Kidney (tissue), 14 donors: ENCODE measurements around the gene PPFIA1. TPM values are rescaled to one million over a fixed set of nuclear protein-coding genes. Genes with fewer than 3 reads are reported as not detected.

Experiments
- DNase-seq, 5 donors: peaks; one replicate each; pipeline ENCODE4 v3.0.0-alpha.2; 2013 to 2020
- FAIRE-seq: peaks from 2 replicates; lab custom pipeline; 2012; peaks lifted over from hg19 to GRCh38; lab: Jason Lieb, UNC
- H3K27ac ChIP-seq, 2 donors: one replicate each; pipeline ENCODE4 v1.7.0; 2013; ENCODE audit warnings: low read depth in 2 of 2, low read length in 2 of 2, inconsistent platforms in 1 of 2
- H3K27me3 ChIP-seq: one replicate; pipeline ENCODE4 v1.7.1; 2013; ENCODE audit warnings: low read length, inconsistent platforms; ENCODE audit not compliant: control insufficient read depth, insufficient read depth
- H3K36me3 ChIP-seq, 3 donors: one replicate each; pipeline versions ENCODE4 v1.7.0 to v1.7.1; 2013; ENCODE audit warnings: low read length in 3 of 3, control low read depth in 1 of 3, inconsistent platforms in 1 of 3; ENCODE audit not compliant: insufficient read depth in 3 of 3, control insufficient read depth in 2 of 3
- H3K4me1 ChIP-seq, 3 donors: one replicate each; pipeline versions ENCODE4 v1.7.0 to v1.7.1; 2013; ENCODE audit warnings: low read length in 3 of 3, inconsistent platforms in 1 of 3, low read depth in 1 of 3; ENCODE audit not compliant: control insufficient read depth in 2 of 3, insufficient read depth in 2 of 3
- H3K4me3 ChIP-seq, 3 donors: one replicate each; pipeline versions ENCODE4 v1.7.0 to v1.8.1; 2013; ENCODE audit warnings: low read length in 3 of 3, control low read depth in 1 of 3, inconsistent platforms in 1 of 3
- H3K9ac ChIP-seq, 3 donors: one replicate each; pipeline versions ENCODE4 v1.7.0 to v1.7.1; 2013; ENCODE audit warnings: low read length in 3 of 3, control low read depth in 1 of 3, inconsistent platforms in 1 of 3
- H3K9me3 ChIP-seq, 3 donors: one replicate each; pipeline versions ENCODE4 v1.7.0 to v1.7.1; 2013; ENCODE audit warnings: low read length in 3 of 3, control low read depth in 1 of 3, inconsistent platforms in 1 of 3; ENCODE audit not compliant: control insufficient read depth in 2 of 3, insufficient read depth in 1 of 3
- CTCF ChIP-seq: IDR thresholded peaks from 3 replicates; pipeline ENCODE4 v1.5.1; 2012; ENCODE audit warnings: mild to moderate bottlenecking, moderate library complexity, borderline replicate concordance; ENCODE audit not compliant: insufficient read depth; ENCODE audit errors: extremely low read depth
- intact Hi-C: fragments of 100-400 bp; cut with DNase I; formaldehyde crosslinking; loops from one replicate; pipeline ENCODE4 v1.11.1; 2022
- polyA plus RNA-seq: library from polyadenylated mRNA; stranded (reverse); fragments of 350-450 nt; fragmentation: Illumina TruSeq; extraction: RNeasy Lipid Tissue Mini Kit (QIAGEN cat#74804); gene quantifications from one replicate; pipeline ENCODE4 v1.2.3, GENCODE V29; 2014; ENCODE audit warnings: low read depth, low replicate concordance; ENCODE audit not compliant: insufficient read depth
- total RNA-seq: library from RNA; stranded (reverse); fragmentation: NEBNext Ultra II Directional; extraction: Animal tissue kit (Norgen Biotek cat#: 25700); gene quantifications from one replicate; pipeline ENCODE4 v1.2.1, GENCODE V29; 2021
- donor health status: control.
- donor health status: control.
- donor health status: control.
- donor health status: control.
- donor health status: control.
- donor health status: DM: yes; HTN: yes; CAD: no.
- donor health status: Normal renal cell carcinoma (clear cell type).

Gene PPFIA1
- total and polyA plus RNA-seq, 2 donors from 2014 or later, result 19.1 to 53.0 TPM

DNA sequence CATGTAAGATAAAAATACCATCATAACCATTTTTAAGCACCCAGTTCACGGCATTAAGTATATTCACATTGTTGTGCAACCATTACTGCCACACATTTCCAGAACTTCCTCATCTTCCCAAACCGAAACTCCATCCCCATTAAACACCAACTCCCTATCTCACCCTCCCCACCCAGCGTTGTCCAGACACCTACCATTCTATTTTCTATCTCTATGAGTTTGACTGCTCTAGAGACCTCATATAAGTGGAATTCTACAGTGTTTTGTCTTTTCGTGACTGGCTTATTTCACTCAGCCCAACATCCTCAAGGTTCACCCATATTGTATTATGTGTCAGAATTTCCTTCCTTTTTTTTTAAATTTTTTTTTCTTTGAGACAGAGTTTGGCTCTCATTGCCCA, 45.2 kb downstream of the PPFIA1 start:
- no peaks in the 10 kb centered on the region for H3K9me3 ChIP-seq
- H3K4me3 ChIP-seq, result no peak overlapping the region
- no peak overlapping the region for H3K27ac ChIP-seq
- no peaks in the 10 kb centered on the region for H3K36me3 ChIP-seq
- intact Hi-C loops, result no loop called here
- DNase-seq (no peak), FAIRE-seq (no peak)
- TF ChIP-seq CTCF, result no peak
- H3K9ac ChIP-seq, result no peak overlapping the region
- H3K4me1 ChIP-seq, result peaks cover 0 to 4% (median 4%) of the 10 kb centered on the region in 3 donors
- no peaks in the 10 kb centered on the region for H3K27me3 ChIP-seq

- no peak for TF ChIP-seq CTCF
- H3K9me3 ChIP-seq, result no peaks in the 10 kb centered on the region
- H3K27ac ChIP-seq, result no peak overlapping the region
- FAIRE-seq (no peak), DNase-seq (no peak)
- no peak overlapping the region for H3K4me3 ChIP-seq
- H3K27me3 ChIP-seq, result no peaks in the 10 kb centered on the region
- H3K36me3 ChIP-seq, result no peaks in the 10 kb centered on the region
- peaks cover 0 to 1% (median under 1%) of the 10 kb centered on the region in 3 donors for H3K4me1 ChIP-seq
- intact Hi-C loops, result no loop called here
- H3K9ac ChIP-seq, result no peak overlapping the region
Measured at GRCh38 chr11:70317581-70318305, 47.3 kb downstream of the PPFIA1 start.

- H3K4me1 ChIP-seq, result peaks cover 3 to 10% (median 6%) of the 10 kb centered on the region in 3 donors
- no peaks in the 10 kb centered on the region for H3K27me3 ChIP-seq
- no peak overlapping the region for H3K27ac ChIP-seq
- no peak overlapping the region for H3K9ac ChIP-seq
- no peak for DNase-seq
- TF ChIP-seq CTCF, result no peak
- no peak overlapping the region for H3K4me3 ChIP-seq
- no peaks in the 10 kb centered on the region for H3K9me3 ChIP-seq
- no peak for FAIRE-seq
- no peaks in the 10 kb centered on the region for H3K36me3 ChIP-seq
- intact Hi-C loops, result no loop called here
Measured at GRCh38 chr11:70319396-70320076, 49.0 kb downstream of the PPFIA1 start.
